NCI-H1105 (cell line): ENCODE measurements around the gene IMPACT.

Source experiments
- DNase-seq: peaks from one replicate; lab custom pipeline; 2025; lab: John Stamatoyannopoulos, UW

The IMPACT gene

GRCh38 chr18:24426073-24426397 lies 435 bp upstream of the IMPACT start:
- DNase-seq, result no peak

DNA sequence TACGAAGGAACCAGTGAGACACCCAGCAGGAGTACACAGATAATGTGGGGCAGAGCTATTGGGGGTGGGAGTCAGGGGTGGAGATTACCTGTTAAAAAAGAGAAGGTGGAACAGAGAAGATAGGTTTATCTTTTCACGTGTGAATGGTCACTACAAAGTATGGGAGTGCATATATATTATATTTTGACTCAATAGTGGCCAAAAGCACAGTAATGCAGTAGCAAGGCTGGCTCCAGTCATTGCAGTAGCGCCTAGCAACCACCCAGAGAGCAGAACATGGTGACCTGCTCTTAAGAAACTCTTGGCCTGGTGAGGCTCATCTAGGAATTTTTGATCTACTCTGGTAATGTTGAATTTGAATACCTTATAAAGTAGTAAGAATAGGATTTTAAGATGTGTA lies 1.0 kb downstream of the IMPACT start:
- DNase-seq, result peak; percentile 34

GRCh38 chr18:24428709-24429108 lies 2.2 kb downstream of the IMPACT start:
- DNase-seq, result no peak

DNA sequence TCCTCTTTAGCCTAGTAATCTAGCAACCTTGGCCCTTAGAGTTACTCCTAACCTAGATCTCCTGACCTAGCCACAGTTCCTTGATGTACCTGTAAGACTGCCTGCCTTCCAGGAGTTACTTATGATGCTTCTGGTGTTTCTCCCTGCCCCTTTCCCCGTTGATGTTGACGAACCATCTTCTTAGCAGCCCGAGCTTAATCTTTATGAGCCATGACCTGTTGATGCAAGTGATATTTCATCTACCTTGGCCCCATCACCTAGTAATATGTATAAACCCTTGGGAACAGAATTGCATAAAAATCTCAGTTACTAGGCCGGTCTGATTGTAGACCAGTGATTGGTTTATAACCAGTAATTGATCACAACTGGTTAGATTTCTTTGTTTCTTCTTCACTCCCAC lies 2.7 kb downstream of the IMPACT start:
- no peak for DNase-seq

- DNase-seq, result no peak
These were observed 6.1 kb downstream of the IMPACT start for GRCh38 chr18:24432618-24433017.

DNA sequence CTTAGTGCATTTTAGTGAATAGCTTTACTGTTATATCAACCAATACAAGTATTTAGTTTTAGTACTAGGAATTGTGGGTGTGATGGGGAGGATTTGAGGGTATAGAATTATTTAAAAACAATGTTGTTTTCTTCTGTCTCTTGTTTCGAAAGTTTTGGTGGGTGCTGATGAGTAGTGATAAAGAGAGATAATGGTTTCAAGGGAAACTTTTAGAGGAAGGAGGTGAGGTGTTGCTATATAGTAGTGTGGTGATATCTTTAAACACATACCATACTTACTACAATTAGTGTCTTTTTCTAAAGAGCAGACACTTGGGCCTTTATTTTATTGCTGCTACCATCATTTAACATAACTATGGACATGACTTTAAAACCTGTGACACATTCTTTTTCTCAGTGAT lies 10.5 kb downstream of the IMPACT start:
- no peak for DNase-seq

- no peak for DNase-seq
These were observed 17.4 kb downstream of the IMPACT start for GRCh38 chr18:24443870-24444269.

DNA sequence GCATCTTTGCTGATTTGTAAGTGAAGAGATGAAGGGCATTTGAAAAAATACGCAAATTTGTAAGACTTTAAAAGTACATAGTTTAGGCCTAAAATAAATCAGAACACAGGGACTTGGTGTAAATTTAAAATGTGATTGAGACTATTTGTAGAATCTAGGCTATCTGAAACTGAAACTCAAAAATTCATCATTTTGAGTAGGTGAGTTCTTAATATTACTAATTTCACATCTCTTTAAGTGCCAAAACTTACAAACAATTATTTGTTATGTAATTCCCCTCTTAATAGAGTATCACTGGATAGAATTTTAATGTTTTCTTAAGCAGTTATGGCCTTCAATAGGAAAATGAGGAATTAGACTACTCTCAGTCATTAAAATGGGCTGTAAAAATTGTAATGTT lies 20.0 kb downstream of the IMPACT start:
- no peak for DNase-seq

DNA sequence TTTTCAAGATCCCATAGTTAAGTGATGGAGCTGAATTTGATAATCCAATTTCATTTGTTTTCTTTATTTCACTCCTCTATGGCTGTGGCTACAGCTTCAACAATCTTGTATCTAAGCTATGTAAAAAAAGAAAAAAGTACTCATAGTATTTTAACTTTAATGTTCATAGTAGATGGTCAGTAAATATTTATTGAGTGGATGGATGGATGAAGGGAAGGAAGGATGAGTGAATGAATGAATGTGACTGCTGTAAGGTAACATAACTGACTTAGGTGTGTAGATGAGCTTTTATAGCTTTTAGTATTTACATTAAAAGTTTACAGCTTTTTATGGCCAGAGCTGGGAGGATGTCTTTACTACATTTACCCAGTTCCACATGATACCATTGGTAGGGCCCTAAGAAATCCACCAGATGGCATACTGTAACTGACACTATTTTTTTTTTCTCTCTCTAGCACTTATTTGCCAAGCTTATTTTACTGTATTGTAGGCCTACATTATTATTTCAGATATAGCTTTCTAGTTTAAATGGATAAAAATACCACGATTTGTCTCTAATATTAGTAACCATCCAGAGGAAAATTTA lies 20.6 kb downstream of the IMPACT start:
- DNase-seq, result no peak

DNA sequence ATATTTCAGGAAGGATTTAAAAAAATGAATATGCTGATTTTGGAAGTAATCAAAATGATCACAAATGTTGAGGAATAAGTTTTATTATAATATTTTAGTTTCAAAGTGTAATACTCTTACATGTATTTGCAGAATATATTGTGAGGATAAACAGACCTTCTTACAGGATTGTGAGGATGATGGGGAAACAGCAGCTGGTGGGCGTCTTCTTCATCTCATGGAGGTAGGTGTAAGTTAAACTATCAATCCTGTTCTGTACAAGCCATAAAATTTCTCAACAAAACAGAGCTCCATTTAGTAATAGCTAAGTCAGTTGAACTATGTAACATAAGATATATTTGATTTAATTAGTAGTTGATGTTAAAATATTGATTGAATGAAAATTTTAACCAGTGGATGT lies 21.5 kb downstream of the IMPACT start:
- DNase-seq, result no peak

DNA sequence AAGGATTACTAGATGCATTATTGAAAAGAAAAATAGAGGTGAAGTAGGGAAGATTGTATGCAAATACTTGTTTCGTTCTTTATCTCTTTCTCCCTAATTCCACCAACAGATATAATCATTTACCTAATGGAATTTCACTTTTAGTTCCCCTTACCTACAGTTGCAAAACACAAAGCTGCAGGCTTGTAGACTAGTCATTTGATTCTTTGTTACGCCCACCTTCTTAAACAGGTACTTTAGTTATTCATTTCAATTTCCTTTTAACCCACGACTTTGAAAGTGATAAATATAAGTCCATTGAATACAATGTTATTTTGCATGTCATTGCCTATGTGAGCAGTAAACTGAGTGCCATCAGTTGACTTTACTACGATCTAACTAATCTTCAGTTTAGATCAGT lies 30.1 kb downstream of the IMPACT start:
- DNase-seq, result no peak

- DNase-seq, result no peak
These were observed 33.3 kb downstream of the IMPACT start for GRCh38 chr18:24459772-24460171.

DNA sequence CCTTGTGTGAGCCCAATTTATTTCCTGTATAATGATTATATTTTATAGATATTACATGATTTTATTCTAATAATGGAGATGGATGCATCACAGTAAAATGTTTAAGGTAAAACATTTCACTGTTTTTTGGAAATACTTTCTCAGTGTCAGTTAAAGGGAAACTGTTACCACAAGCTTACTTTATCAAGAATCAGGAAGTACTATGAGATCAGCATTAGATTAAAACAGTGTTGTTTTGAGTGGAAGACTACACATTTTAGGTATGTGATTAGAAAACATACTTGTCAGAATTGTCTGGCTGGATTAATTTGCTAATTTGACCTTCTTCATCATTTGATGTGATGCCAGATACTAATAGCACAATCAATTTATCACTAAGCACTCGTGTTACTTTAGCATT lies 33.9 kb downstream of the IMPACT start, which contains the start of gene HRH4:
TSS of gene HRH4 (plus strand) at position 250 of the 400 bp plus-strand sequence. CDS start at position 342, 92 bp downstream.
- DNase-seq, result no peak

DNA sequence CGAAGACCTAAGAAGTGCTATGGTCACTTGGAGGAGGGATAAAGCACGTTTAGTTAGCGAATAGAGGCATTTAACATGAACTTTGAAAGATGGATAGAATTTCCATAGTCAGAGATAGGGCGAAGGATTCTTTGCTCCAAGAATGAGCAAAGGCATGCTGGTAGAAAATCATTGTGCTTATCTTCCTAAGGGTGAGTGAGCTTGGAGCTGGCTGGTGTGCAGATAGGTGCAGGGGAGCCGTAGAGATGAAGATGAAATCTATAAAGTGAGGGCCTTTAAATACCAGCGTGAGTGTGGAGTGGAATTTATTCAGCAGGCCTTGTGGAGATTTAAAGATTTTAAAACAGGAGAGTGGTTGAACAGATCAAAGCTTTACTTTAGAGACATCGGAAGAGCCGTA lies 35.5 kb downstream of the IMPACT start:
- DNase-seq, result no peak

DNA sequence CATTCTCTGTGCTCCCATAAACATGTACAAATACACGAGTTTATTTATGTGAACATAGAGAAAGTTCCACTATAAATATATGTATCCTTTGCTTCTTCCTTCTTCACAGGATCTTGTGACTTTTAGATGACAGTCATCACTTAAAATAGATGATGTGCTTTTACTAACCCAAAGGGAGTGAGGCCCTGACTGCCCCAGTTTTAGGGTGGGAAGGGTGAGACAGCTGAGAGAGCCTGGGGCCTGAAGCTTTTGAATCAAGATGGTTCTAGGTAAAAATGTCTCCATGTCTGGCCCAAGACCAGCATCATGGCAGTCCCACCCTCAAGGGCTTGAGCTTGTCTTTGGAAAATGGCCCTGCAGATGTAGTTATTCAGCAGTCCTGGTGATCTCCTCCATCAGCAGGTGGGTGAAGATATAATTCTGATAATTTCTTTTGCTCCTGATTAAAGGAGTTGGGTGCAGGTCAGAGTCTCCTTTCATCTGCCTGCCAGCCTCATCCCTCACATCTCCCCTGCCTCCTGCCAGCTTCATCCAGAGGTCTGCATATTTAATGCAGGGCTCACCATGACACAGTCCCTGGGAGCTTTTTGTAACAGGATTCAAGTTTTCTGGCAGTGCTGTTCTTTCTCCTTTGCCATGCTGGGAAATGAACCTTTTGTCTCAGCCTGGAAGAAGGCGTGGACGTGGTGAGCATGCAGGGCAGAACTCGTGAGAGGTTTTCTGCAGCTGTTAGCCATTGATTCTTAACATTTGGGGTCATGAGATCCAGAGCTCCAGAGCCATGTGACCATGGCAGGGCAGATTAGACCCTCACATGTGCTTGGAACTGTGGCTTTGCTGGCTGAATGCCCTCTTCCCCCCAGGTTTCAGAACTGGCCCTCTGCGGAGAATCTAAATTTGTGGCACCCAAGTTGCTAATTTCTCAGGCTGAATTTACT lies 36.6 kb downstream of the IMPACT start:
- no peak for DNase-seq

GRCh38 chr18:24465486-24465885 lies 39.0 kb downstream of the IMPACT start:
- DNase-seq, result no peak

GRCh38 chr18:24466771-24467170 lies 40.3 kb downstream of the IMPACT start:
- DNase-seq, result no peak

DNA sequence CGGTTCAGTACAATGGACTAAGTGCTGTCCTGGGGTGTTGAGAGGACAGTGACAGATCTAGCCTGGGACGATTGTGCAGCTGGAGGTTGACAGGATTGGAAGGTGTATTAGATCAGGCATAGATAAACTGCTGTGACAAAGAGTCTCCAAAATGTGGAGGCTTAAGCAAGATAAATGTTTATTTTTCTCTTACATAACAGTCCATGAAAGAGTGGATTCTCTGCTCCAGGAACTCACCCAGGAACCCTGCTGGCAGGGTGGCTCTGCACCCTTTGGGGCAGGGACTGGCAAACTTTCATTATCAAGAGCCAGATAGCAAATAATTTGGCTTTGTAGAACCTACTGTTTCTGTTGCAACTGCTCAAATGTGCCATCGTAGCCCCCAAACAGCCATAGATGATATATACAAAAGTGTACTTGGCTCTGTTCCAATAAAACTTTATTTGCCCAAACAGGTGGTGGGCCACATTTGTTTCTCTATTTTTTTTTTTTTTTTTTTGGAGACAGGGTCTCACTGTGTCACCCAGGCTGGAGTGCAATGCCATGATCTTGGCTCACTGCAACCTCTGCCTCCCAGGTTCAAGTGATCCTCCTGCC lies 43.6 kb downstream of the IMPACT start:
- no peak for DNase-seq

DNA sequence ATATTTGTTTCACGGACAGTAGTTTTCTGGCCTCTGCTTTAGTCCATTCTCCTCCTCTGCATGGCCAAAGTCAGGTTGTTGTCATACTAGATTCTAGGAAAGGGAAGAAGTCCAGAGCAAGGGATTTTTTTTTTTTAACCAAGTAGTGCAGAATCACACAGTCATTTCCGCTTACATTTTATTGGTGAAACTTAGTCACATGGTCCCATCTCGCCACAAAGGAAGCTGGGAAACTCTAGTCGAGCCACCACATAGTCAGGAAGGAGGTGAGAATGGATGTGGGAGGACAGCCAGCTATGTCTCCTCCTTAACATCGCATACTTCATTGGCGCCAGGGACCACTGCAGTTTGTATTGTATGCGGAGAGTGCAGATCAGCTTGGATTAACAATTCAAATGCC lies 44.3 kb downstream of the IMPACT start:
- no peak for DNase-seq

- DNase-seq, result no peak
These were observed 46.1 kb downstream of the IMPACT start for GRCh38 chr18:24472591-24472990.

DNA sequence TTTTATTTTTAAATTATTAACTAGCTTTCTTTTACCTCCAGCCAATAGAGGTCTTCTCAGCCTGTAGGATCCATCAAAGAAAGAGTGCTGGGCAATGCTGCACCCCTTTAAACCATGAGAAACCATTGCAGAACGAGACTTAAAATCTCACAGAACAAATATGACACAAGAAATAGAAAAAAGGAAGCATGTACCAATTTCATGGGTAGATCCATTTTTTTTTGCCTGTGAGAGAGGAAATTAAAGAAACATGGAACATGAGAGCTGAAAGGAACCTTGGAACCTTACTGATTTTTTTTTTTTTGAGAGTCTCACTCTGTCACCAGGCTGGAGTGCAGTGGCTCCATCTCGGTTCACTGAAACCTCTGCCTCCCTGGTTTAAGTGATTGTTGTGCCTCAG lies 47.9 kb downstream of the IMPACT start:
- no peak for DNase-seq

DNA sequence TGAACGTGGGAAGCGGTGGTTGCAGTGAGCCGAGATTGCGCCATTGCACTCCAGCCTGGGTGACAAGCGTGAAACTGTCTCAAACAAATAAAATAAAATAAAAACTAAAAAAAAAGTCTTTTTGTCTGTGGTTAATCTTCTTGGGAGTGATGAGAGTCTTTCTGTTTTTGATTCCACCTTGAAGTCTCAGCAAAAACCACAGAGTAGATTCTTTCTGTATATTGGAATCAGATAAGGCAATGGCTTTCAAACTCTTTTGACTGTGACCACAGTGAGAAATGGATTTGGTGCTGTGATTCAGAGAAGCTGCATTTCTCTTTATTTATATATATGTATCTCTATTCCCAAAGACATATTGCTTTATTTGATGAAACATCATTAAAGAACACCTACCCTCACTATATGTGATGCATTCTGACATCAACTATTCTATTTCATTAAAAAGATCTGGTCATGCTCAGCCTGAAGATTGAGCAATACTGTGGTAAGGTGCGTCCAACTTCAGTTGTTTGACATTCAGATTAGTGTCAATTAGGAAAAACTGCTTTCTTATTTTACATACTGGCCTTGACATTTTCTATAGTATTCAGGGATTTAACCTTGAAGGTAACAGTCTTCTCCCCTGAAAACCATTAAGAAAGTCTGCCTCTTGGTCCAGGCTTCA lies 49.6 kb downstream of the IMPACT start:
- no peak for DNase-seq

- no peak for DNase-seq
These were observed 52.9 kb downstream of the IMPACT start for GRCh38 chr18:24479371-24479770.
